NOMO-1 (cell line): Measurements from ENCODE around the gene GPX3.

Experiments
- DNase-seq, 2 experiments: peaks; one replicate each; lab custom pipeline; 2025; ENCODE audit not compliant: unreplicated experiment in 2 of 2; lab: John Stamatoyannopoulos, UW

Gene GPX3

GRCh38 chr5:151054709-151055108, 34.3 kb downstream of the GPX3 start:
- no peak for DNase-seq

- DNase-seq = no peak
Measured at GRCh38 chr5:151055336-151055735, 34.9 kb downstream of the GPX3 start.

GRCh38 chr5:151056379-151057325, 36.3 kb downstream of the GPX3 start:
- DNase-seq = no peak

GRCh38 chr5:151058301-151058700, 37.9 kb downstream of the GPX3 start:
- DNase-seq = no peak

GRCh38 chr5:151058891-151059489, 38.6 kb downstream of the GPX3 start:
- peak in 1 of 2 experiments; percentile 36 for DNase-seq

- DNase-seq = no peak
Measured at GRCh38 chr5:151060742-151061141, 40.4 kb downstream of the GPX3 start.

- DNase-seq = no peak
Measured at GRCh38 chr5:151062405-151063141, 42.2 kb downstream of the GPX3 start.

GRCh38 chr5:151063142-151063989, 43.0 kb downstream of the GPX3 start:
- peak; percentile 58 to 62 for DNase-seq

GRCh38 chr5:151064916-151065499, 44.6 kb downstream of the GPX3 start:
- DNase-seq = no peak

GRCh38 chr5:151065609-151066008, 45.2 kb downstream of the GPX3 start:
- DNase-seq = no peak

- DNase-seq = no peak
Measured at GRCh38 chr5:151066920-151067319, 46.5 kb downstream of the GPX3 start.

GRCh38 chr5:151067632-151068432, 47.4 kb downstream of the GPX3 start:
- no peak for DNase-seq

- DNase-seq = no peak
Measured at GRCh38 chr5:151068433-151069197, 48.2 kb downstream of the GPX3 start.

- no peak for DNase-seq
Measured at GRCh38 chr5:151070449-151070848, 50.1 kb downstream of the GPX3 start.

- DNase-seq = no peak
Measured at GRCh38 chr5:151071021-151071420, 50.6 kb downstream of the GPX3 start.

GRCh38 chr5:151071848-151072629, 51.6 kb downstream of the GPX3 start:
- no peak for DNase-seq

- DNase-seq = no peak
Measured at GRCh38 chr5:151072630-151073025, 52.2 kb downstream of the GPX3 start.

GRCh38 chr5:151073280-151073679, 52.9 kb downstream of the GPX3 start:
- no peak for DNase-seq
